HG03060 (cell line): ENCODE results near the gene USP44.

Source experiments
- ATAC-seq: cut with Tn5 transposase; IDR thresholded peaks from one replicate; pipeline ENCODE4 v1.9.1; 2021; ENCODE audit warnings: low read depth, moderate number of reproducible peaks; ENCODE audit not compliant: unreplicated experiment

Gene USP44

GRCh38 chr12:95548539-95549391 lies 2.5 kb downstream of the USP44 start:
- ATAC-seq, result no peak

- ATAC-seq, result no peak
These were observed 3.2 kb downstream of the USP44 start for GRCh38 chr12:95548056-95548538.

GRCh38 chr12:95547522-95548055 lies 3.7 kb downstream of the USP44 start:
- ATAC-seq, result no peak

GRCh38 chr12:95546491-95546813 lies 4.8 kb downstream of the USP44 start:
- ATAC-seq, result no peak

GRCh38 chr12:95545731-95546490 lies 5.4 kb downstream of the USP44 start:
- ATAC-seq, result no peak

- no peak for ATAC-seq
These were observed 6.0 kb downstream of the USP44 start for GRCh38 chr12:95545303-95545702.

- no peak for ATAC-seq
These were observed 6.5 kb downstream of the USP44 start for GRCh38 chr12:95544756-95545155.

GRCh38 chr12:95543305-95543704 lies 8.0 kb downstream of the USP44 start:
- no peak for ATAC-seq

GRCh38 chr12:95541436-95541835 lies 9.8 kb downstream of the USP44 start:
- ATAC-seq, result no peak

GRCh38 chr12:95538656-95539055 lies 12.6 kb downstream of the USP44 start:
- no peak for ATAC-seq

GRCh38 chr12:95538006-95538405 lies 13.3 kb downstream of the USP44 start:
- no peak for ATAC-seq

GRCh38 chr12:95533985-95534384 lies 17.3 kb downstream of the USP44 start:
- no peak for ATAC-seq

- ATAC-seq, result no peak
These were observed 18.4 kb downstream of the USP44 start for GRCh38 chr12:95532851-95533250.

GRCh38 chr12:95529693-95530225 lies 21.5 kb downstream of the USP44 start:
- no peak for ATAC-seq

- ATAC-seq, result no peak
These were observed 22.8 kb downstream of the USP44 start for GRCh38 chr12:95528431-95528830.

- ATAC-seq, result no peak
These were observed 28.6 kb downstream of the USP44 start for GRCh38 chr12:95522692-95523091.

- ATAC-seq, result no peak
These were observed 30.5 kb downstream of the USP44 start for GRCh38 chr12:95520816-95521215.

- no peak for ATAC-seq
These were observed 32.3 kb downstream of the USP44 start for GRCh38 chr12:95518944-95519343.

GRCh38 chr12:95517246-95517645 lies 34.0 kb downstream of the USP44 start:
- no peak for ATAC-seq

- no peak for ATAC-seq
These were observed 34.5 kb downstream of the USP44 start for GRCh38 chr12:95516757-95517156.

- no peak for ATAC-seq
These were observed 36.1 kb downstream of the USP44 start for GRCh38 chr12:95515197-95515596.
